Measurements from ENCODE around the gene SPP2.

DNA sequence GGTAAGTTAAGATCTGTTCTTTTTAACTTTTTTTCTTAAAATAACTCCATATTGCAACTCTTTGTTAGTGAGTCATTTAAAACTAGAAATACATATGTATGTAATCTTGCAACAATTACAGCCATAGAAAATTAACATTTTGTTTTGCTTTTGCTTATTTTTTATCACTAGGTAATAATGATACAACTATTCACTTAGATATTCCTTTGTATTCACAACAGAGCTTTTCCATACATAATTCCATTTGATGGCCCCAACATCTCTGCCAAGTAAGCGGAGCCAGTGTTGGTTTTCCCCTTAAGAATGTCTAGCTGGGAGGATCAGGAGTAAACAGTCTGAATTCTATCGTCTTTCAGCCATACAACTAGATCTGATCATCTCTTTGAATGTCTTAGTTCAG lies 16.1 kb downstream of the SPP2 start:
- TF ChIP-seq ESRRA (CRISPR knock-in tag; IDR thresholded peaks at IDR 0.05; ENCODE audit: borderline replicate concordance) (no peak), TP53 (CRISPR knock-in tag; IDR thresholded peaks at IDR 0.05) (no peak), ATF1 (CRISPR knock-in tag; IDR thresholded peaks at IDR 0.05) (no peak), CBFB (CRISPR knock-in tag; IDR thresholded peaks at IDR 0.05; ENCODE audit: low read depth) (no peak), FOXJ3 (CRISPR knock-in tag; IDR thresholded peaks at IDR 0.05; ENCODE audit: borderline replicate concordance) (no peak), SP1 (CRISPR knock-in tag; conservative IDR thresholded peaks at IDR 0.05) (no peak), E2F1 (CRISPR knock-in tag; IDR thresholded peaks at IDR 0.05) (no peak), ZNF232 (CRISPR knock-in tag; IDR thresholded peaks at IDR 0.05) (no peak), ZNF263 (CRISPR knock-in tag; IDR thresholded peaks at IDR 0.05; ENCODE audit: low read depth) (no peak), TCF7 (CRISPR knock-in tag; IDR thresholded peaks at IDR 0.05; ENCODE audit: low read depth) (no peak), GABPB1 (CRISPR knock-in tag; IDR thresholded peaks at IDR 0.05) (no peak)
- TF ChIP-seq, protein P1, sequence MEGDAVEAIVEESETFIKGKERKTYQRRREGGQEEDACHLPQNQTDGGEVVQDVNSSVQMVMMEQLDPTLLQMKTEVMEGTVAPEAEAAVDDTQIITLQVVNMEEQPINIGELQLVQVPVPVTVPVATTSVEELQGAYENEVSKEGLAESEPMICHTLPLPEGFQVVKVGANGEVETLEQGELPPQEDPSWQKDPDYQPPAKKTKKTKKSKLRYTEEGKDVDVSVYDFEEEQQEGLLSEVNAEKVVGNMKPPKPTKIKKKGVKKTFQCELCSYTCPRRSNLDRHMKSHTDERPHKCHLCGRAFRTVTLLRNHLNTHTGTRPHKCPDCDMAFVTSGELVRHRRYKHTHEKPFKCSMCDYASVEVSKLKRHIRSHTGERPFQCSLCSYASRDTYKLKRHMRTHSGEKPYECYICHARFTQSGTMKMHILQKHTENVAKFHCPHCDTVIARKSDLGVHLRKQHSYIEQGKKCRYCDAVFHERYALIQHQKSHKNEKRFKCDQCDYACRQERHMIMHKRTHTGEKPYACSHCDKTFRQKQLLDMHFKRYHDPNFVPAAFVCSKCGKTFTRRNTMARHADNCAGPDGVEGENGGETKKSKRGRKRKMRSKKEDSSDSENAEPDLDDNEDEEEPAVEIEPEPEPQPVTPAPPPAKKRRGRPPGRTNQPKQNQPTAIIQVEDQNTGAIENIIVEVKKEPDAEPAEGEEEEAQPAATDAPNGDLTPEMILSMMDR (IDR thresholded peaks at IDR 0.05) = no peak
- TF ChIP-seq, protein P2, sequence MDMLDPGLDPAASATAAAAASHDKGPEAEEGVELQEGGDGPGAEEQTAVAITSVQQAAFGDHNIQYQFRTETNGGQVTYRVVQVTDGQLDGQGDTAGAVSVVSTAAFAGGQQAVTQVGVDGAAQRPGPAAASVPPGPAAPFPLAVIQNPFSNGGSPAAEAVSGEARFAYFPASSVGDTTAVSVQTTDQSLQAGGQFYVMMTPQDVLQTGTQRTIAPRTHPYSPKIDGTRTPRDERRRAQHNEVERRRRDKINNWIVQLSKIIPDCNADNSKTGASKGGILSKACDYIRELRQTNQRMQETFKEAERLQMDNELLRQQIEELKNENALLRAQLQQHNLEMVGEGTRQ (CRISPR knock-in tag; IDR thresholded peaks at IDR 0.05) = no peak

Measured in WTC11 (cell line).